Gastroesophageal sphincter (tissue), 4 donors: ENCODE data around the gene PNPT1. TPM values are rescaled to one million over a fixed set of nuclear protein-coding genes. Genes with fewer than 3 reads are reported as not detected.
"Not testable (repeated sequence)": the region's sequence is repeated elsewhere in the genome, so short reads cannot be mapped to it uniquely, and the experiment has no call there.

Experiments used
- ATAC-seq: fragments of 150-250 bp; one replicate; pipeline ENCODE4 v1.9.1; 2016; ENCODE audit warnings: mild to moderate bottlenecking, moderate library complexity
- H3K27ac ChIP-seq, 4 donors: fragments of 200-600 bp; sonication (generic) in 3 of 4; 1 replicate in 3 of 4; 2 replicates in 1 of 4; pipeline ENCODE4 v1.5.1; 2016 to 2019
- H3K27me3 ChIP-seq: fragments of 200-600 bp; sonication (generic); one replicate; pipeline ENCODE4 v1.5.1; 2019
- H3K36me3 ChIP-seq, 2 donors: fragments of 200-600 bp; sonication (generic); one replicate each; pipeline ENCODE4 v1.5.1; 2019; ENCODE audit warnings: control low read depth in 1 of 2
- H3K4me1 ChIP-seq, 3 donors: fragments of 200-600 bp; sonication (generic); 1 replicate in 2 of 3; 2 replicates in 1 of 3; pipeline ENCODE4 v1.5.1; 2016 to 2019; ENCODE audit warnings: control low read depth in 2 of 3
- H3K4me3 ChIP-seq, 2 donors: fragments of 200-600 bp; sonication (generic); one replicate each; pipeline ENCODE4 v1.5.1; 2019; ENCODE audit warnings: mild to moderate bottlenecking in 1 of 2, moderate library complexity in 1 of 2
- H3K9me3 ChIP-seq, 3 donors: fragments of 200-600 bp; sonication (generic); one replicate each; pipeline ENCODE4 v1.5.1; 2017 to 2019; ENCODE audit warnings: control low read depth in 2 of 3
- CTCF ChIP-seq, 4 experiments: fragments of 200-600 bp in 2 of 4; fragments of 450-650 bp in 2 of 4; sonication (generic) in 1 of 4; IDR thresholded peaks; one replicate each; pipeline ENCODE4 v1.5.1; 2017 to 2019; ENCODE audit warnings: antibody characterized with exemption in 4 of 4, mild to moderate bottlenecking in 2 of 4, moderate library complexity in 2 of 4
- EP300 ChIP-seq: sonication (generic); formaldehyde crosslinking; IDR thresholded peaks from one replicate; pipeline ENCODE4 v1.6.1; 2017; ENCODE audit warnings: antibody characterized with exemption, mild to moderate bottlenecking
- POLR2A ChIP-seq, 2 donors: fragments of 450-650 bp; IDR thresholded peaks; one replicate each; pipeline ENCODE4 v1.6.1; 2017; ENCODE audit warnings: antibody characterized with exemption in 2 of 2, mild to moderate bottlenecking in 2 of 2, moderate library complexity in 1 of 2
- POLR2AphosphoS5 ChIP-seq: sonication (generic); formaldehyde crosslinking; IDR thresholded peaks from one replicate; pipeline ENCODE4 v1.6.1; 2017; ENCODE audit warnings: antibody characterized with exemption
- WGBS, 2 donors: methylation state at CpG; one replicate each; pipeline ENCODE4 v1.1.5; 2018; ENCODE audit warnings: low coverage in 1 of 2; 5-methylcytosine and 5-hydroxymethylcytosine counted together
- total RNA-seq, 4 donors: library from RNA; depleted of rRNA; stranded (reverse); fragments of >200 nt; gene quantifications; one replicate each; pipeline ENCODE4 v1.1.0, GENCODE V29; 2016

The PNPT1 gene
- total RNA-seq, 4 donors from 2014 or later, result 14.9 to 113 (median 17.3) TPM

GRCh38 chr2:55598056-55598795 lies 95.4 kb downstream of the PNPT1 start:
- Histone ChIP-seq H3K27me3 (no peaks in the 10 kb centered on the region), H3K4me3 (no peak overlapping the region), H3K27ac (no peak overlapping the region), H3K36me3 (peaks cover 0 to 40% of the 10 kb centered on the region in 2 donors), H3K9me3 (no peaks in the 10 kb centered on the region), H3K4me1 (peaks cover 0 to 55% (median 3%) of the 10 kb centered on the region in 3 donors)
- TF ChIP-seq CTCF (IDR thresholded peaks at IDR 0.05), result no peak
- TF ChIP-seq POLR2AphosphoS5, result no peak
- no peak for TF ChIP-seq EP300
- TF ChIP-seq POLR2A (IDR thresholded peaks at IDR 0.05), result no peak
- ATAC-seq, result no peak
- WGBS, 2 donors, result 88 to 92% methylated on average over 9 of the region's 11 CpGs

GRCh38 chr2:55596795-55597194 lies 96.8 kb downstream of the PNPT1 start:
- not testable (repeated sequence) for ATAC-seq, H3K27ac ChIP-seq, H3K27me3 ChIP-seq, H3K9me3 ChIP-seq, H3K4me3 ChIP-seq
- peaks cover 0 to 37% of the 10 kb centered on the region in 2 donors for H3K36me3 ChIP-seq
- 64 to 100% methylated on average over 2 to 5 of the region's 6 CpGs for WGBS, 2 donors
- H3K4me1 ChIP-seq, result peaks cover 0 to 55% (median 0%) of the 10 kb centered on the region in 3 donors

DNA sequence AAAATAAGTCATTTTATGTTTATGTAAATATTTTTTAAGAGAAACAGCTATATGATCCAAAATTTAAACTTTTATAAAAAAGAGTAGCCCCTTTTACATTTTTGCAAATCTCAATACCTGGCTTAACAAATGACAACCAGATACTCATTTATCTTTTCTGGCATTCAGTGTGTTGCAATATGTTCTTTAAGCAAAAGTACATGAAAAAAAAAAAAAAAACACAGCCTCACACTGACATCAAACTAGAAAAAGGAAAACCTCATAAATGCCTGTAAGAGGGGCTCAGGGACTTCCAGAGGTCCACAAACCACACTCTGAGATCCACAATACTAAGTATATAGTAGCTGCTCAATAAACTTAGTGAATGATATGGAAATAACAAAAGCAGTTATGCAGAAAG lies 98.1 kb downstream of the PNPT1 start:
- Histone ChIP-seq H3K27me3 (no peaks in the 10 kb centered on the region), H3K27ac (peak overlapping the region in 1 of 4 donors; percentile 48), H3K4me1 (peaks cover 0 to 61% (median 0%) of the 10 kb centered on the region in 3 donors), H3K36me3 (peaks cover 0 to 32% of the 10 kb centered on the region in 2 donors), H3K4me3 (no peak overlapping the region), H3K9me3 (no peaks in the 10 kb centered on the region)
- TF ChIP-seq POLR2AphosphoS5, result no peak
- no peak for TF ChIP-seq CTCF (IDR thresholded peaks at IDR 0.05)
- TF ChIP-seq POLR2A (IDR thresholded peaks at IDR 0.05), result no peak
- no peak for TF ChIP-seq EP300
- ATAC-seq, result no peak

- WGBS, 2 donors, result 11 to 21% methylated on average over 1 of the region's 1 CpG
- ATAC-seq, result no peak
- Histone ChIP-seq H3K27me3 (no peaks in the 10 kb centered on the region), H3K27ac (no peak overlapping the region), H3K4me3 (no peak overlapping the region), H3K9me3 (no peaks in the 10 kb centered on the region), H3K36me3 (peaks cover 0 to 19% of the 10 kb centered on the region in 2 donors), H3K4me1 (peaks cover 0 to 69% (median 0%) of the 10 kb centered on the region in 3 donors)
- TF ChIP-seq EP300 (no peak), CTCF (IDR thresholded peaks at IDR 0.05) (no peak), POLR2AphosphoS5 (no peak), POLR2A (IDR thresholded peaks at IDR 0.05) (no peak)
Measured at GRCh38 chr2:55592130-55592529, 101.5 kb downstream of the PNPT1 start.

DNA sequence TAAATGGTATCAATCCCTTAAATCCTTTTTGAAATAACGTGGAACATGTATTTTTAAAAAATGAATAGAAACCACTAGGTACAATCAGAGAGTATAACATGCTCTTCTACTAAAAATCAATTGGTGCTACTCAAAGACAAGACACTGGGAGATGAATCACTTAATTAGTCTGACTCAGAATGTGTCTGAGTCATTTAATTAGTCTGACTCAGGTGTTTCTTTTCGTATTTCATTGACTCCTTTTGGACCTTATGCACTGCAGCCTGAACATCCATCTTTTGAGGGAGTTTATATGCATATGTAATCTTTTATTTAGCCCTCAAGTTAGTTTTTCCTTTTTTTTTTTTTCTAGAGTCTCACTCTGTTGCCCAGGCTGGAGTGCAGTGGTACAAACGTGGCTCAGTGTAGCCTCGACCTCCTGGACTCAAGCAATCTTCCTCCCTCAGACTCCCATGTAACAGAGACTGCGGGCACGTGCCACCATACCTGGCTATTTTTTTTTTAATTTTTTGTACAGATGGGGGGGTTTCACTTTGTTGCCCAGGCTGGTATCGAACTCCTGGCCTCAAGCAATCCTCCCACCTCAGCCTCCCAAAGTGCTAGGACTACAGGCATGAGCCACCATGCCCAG lies 102.7 kb downstream of the PNPT1 start:
- H3K27me3 ChIP-seq, result no peaks in the 10 kb centered on the region
- H3K4me3 ChIP-seq, result no peak overlapping the region
- peaks cover 0 to 19% of the 10 kb centered on the region in 2 donors for H3K36me3 ChIP-seq
- WGBS, 2 donors, result 56 to 69% methylated on average over 4 to 7 of the region's 7 CpGs
- ATAC-seq, result no peak
- no peaks in the 10 kb centered on the region for H3K9me3 ChIP-seq
- peaks cover 0 to 71% (median 0%) of the 10 kb centered on the region in 3 donors for H3K4me1 ChIP-seq
- no peak overlapping the region for H3K27ac ChIP-seq
- no peak for TF ChIP-seq EP300
- no peak for TF ChIP-seq POLR2AphosphoS5
- TF ChIP-seq POLR2A (IDR thresholded peaks at IDR 0.05), result no peak
- TF ChIP-seq CTCF (IDR thresholded peaks at IDR 0.05), result no peak
